DOHH2 (cell line): ENCODE data around the gene SNCG.

ENCODE experiments used
- CTCF ChIP-seq: fragments of 200-600 bp; sonication (generic); IDR thresholded peaks from one replicate; pipeline ENCODE4 v1.5.1; 2014; ENCODE audit warnings: antibody characterized with exemption, mild to moderate bottlenecking, low read depth, low read length; ENCODE audit not compliant: poor library complexity, severe bottlenecking
- EZH2phosphoT487 ChIP-seq: fragments of 200-600 bp; sonication (generic); IDR thresholded peaks from 2 replicates; pipeline ENCODE4 v1.6.1; 2017; ENCODE audit warnings: borderline replicate concordance, mild to moderate bottlenecking, antibody characterized with exemption, low read length, moderate library complexity, mixed read lengths

GRCh38 chr10:86946213-86947155 is 11.9 kb upstream of the SNCG start:
- TF ChIP-seq CTCF (no peak), EZH2phosphoT487 (no peak)
